Activated T-helper 1 cell treated with anti-CD3 and anti-CD28 coated beads, Interleukin-12 subunit alpha, Interleukin-12 subunit beta, Interleukin-2, Interleukin-4 antibody, amounts not matched to agents 30 ng/mL and 10 ng/mL and 1 ng/mL, durations not matched to agents 14 hours and 24 hours and 36 hours (primary cell): ENCODE data around the gene BMP5. TPM values are rescaled to one million over a fixed set of nuclear protein-coding genes. Genes with fewer than 3 reads are reported as not detected.

Experiments
- DNase-seq: peaks from one replicate; pipeline ENCODE4 v3.0.0; 2021; ENCODE audit warnings: low spot score
- H3K27ac Mint-ChIP-seq: one replicate; pipeline ENCODE4 v1.8.0; 2021; ENCODE audit warnings: mild to moderate bottlenecking, mixed read lengths
- H3K27me3 Mint-ChIP-seq: one replicate; pipeline ENCODE4 v1.8.0; 2022; ENCODE audit warnings: mild to moderate bottlenecking, moderate library complexity, mixed read lengths; ENCODE audit not compliant: insufficient read depth
- H3K36me3 Mint-ChIP-seq: one replicate; pipeline ENCODE4 v1.8.0; 2021; ENCODE audit warnings: low read depth, mixed read lengths
- H3K4me1 Mint-ChIP-seq: one replicate; pipeline ENCODE4 v1.8.0; 2021; ENCODE audit warnings: low read depth, mixed read lengths
- H3K4me3 Mint-ChIP-seq: one replicate; pipeline ENCODE4 v1.8.0; 2021; ENCODE audit warnings: mild to moderate bottlenecking, moderate library complexity, mixed read lengths
- H3K9me3 Mint-ChIP-seq: one replicate; pipeline ENCODE4 v1.8.0; 2021; ENCODE audit warnings: mixed read lengths
- intact Hi-C: fragments of 100-400 bp; cut with micrococcal nuclease; formaldehyde crosslinking; loops from one replicate; pipeline ENCODE4 v1.15.1; 2024
- total RNA-seq: library from RNA; stranded (reverse); gene quantifications from 2 replicates; pipeline ENCODE4 v1.2.3, GENCODE V29; 2022

Gene BMP5
- total RNA-seq, 1 donor from 2014 or later, result not detected

GRCh38 chr6:55774286-55775028 lies 100.9 kb downstream of the BMP5 start:
- Mint-ChIP-seq H3K27me3 (no peaks in the 10 kb centered on the region), H3K36me3 (no peaks in the 10 kb centered on the region), H3K4me1 (no peaks in the 10 kb centered on the region), H3K4me3 (no peak overlapping the region), H3K9me3 (peaks cover 4% of the 10 kb centered on the region), H3K27ac (no peak overlapping the region)
- DNase-seq, result no peak
- intact Hi-C loops, result no loop called here

DNA sequence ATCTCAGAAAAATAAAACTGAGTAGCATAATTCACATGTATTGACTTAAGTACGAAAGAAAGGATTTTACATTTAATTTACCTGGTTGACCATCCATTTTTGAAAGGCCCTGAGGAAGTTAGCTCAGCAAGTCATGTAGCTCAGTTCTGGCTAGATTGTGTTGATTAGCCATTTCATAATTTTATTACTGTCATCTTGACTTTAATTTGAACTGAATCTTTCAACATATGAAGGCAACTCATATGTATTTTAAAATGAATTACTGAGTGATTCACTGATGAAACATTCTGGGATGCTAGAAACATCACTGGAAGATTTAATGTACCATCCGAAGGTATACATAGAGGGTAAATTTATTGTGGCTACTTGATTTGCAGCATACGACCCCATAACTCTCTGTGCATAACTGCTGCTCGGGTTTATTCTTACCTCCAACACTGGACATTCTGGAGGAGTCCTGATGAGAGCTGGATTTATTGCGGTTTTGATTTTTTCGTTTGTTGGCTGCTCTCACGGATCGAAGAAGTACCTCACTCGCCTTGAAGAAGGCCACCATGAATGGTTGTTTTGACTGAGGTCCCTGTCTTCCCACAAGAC lies 101.7 kb downstream of the BMP5 start:
- peaks cover 4% of the 10 kb centered on the region for H3K9me3 Mint-ChIP-seq
- H3K36me3 Mint-ChIP-seq, result no peaks in the 10 kb centered on the region
- DNase-seq, result no peak
- H3K27me3 Mint-ChIP-seq, result no peaks in the 10 kb centered on the region
- H3K4me3 Mint-ChIP-seq, result no peak overlapping the region
- no peaks in the 10 kb centered on the region for H3K4me1 Mint-ChIP-seq
- no peak overlapping the region for H3K27ac Mint-ChIP-seq
- intact Hi-C loops, result no loop called here

DNA sequence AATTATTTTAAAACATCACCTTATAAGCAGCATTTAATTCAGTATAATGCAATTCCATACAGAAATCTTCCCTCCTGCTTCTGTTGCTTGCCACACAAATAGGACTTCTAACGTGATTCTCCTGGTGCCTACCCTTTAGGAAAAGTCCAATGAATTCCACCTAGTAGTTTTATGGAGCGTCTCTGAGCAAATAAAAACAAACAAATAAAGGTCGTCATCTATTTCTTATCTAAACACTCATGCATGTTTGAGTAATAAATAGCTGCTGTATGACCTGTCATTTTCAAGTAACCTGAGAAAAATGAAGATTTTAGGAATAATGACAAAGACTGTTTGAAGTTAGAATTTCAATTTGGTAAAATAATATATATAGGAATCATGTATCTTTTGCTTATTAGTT lies 102.7 kb downstream of the BMP5 start:
- intact Hi-C loops, result no loop called here
- Mint-ChIP-seq H3K27ac (no peak overlapping the region), H3K4me1 (no peaks in the 10 kb centered on the region), H3K36me3 (no peaks in the 10 kb centered on the region), H3K9me3 (no peaks in the 10 kb centered on the region), H3K4me3 (no peak overlapping the region), H3K27me3 (no peaks in the 10 kb centered on the region)
- no peak for DNase-seq

- Mint-ChIP-seq H3K9me3 (peaks cover 3% of the 10 kb centered on the region), H3K27ac (no peak overlapping the region), H3K4me1 (no peaks in the 10 kb centered on the region), H3K36me3 (no peaks in the 10 kb centered on the region), H3K27me3 (no peaks in the 10 kb centered on the region), H3K4me3 (no peak overlapping the region)
- no peak for DNase-seq
- intact Hi-C loops, result no loop called here
Measured at GRCh38 chr6:55759536-55759935, 115.9 kb downstream of the BMP5 start.

GRCh38 chr6:55758156-55758937 lies 117.0 kb downstream of the BMP5 start:
- intact Hi-C loops, result no loop called here
- no peaks in the 10 kb centered on the region for H3K36me3 Mint-ChIP-seq
- H3K4me1 Mint-ChIP-seq, result no peaks in the 10 kb centered on the region
- no peak for DNase-seq
- H3K27ac Mint-ChIP-seq, result no peak overlapping the region
- no peaks in the 10 kb centered on the region for H3K27me3 Mint-ChIP-seq
- H3K4me3 Mint-ChIP-seq, result no peak overlapping the region
- H3K9me3 Mint-ChIP-seq, result peaks cover 3% of the 10 kb centered on the region

GRCh38 chr6:55756531-55757031 lies 118.8 kb downstream of the BMP5 start:
- DNase-seq, result no peak
- no peaks in the 10 kb centered on the region for H3K27me3 Mint-ChIP-seq

GRCh38 chr6:55748880-55749279 lies 126.5 kb downstream of the BMP5 start:
- H3K27ac Mint-ChIP-seq, result no peak overlapping the region
- no peaks in the 10 kb centered on the region for H3K4me1 Mint-ChIP-seq
- H3K9me3 Mint-ChIP-seq, result peaks cover 12% of the 10 kb centered on the region
- H3K4me3 Mint-ChIP-seq, result no peak overlapping the region
- DNase-seq, result no peak
- no peaks in the 10 kb centered on the region for H3K36me3 Mint-ChIP-seq
- intact Hi-C loops, result no loop called here
- no peaks in the 10 kb centered on the region for H3K27me3 Mint-ChIP-seq

More at GRCh38 chr6:55756531-55757031, 118.8 kb downstream of the BMP5 start:
- Mint-ChIP-seq H3K27ac (no peak overlapping the region), H3K9me3 (peaks cover 3% of the 10 kb centered on the region), H3K36me3 (no peaks in the 10 kb centered on the region), H3K4me3 (no peak overlapping the region), H3K4me1 (no peaks in the 10 kb centered on the region)
- intact Hi-C loops, result no loop called here

DNA sequence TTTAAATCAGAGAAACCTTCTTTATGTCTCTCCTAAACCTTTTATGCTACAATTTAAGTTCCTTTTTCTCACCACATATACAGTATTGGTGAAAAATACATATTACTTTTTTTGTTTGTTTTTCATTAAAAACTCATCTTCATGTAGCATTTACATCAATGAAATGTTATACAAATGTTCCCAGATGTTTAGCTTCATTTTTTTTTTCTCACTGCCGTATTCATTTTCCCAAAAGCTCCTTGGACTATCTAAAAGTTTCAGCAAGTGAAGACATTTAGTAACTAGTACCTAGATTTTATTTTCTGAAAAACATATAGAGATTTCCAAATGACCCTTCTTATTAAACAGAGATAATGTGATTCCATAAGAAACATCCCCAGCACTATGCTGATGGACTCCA lies 128.9 kb downstream of the BMP5 start:
- Mint-ChIP-seq H3K4me3 (no peak overlapping the region), H3K27me3 (no peaks in the 10 kb centered on the region), H3K36me3 (no peaks in the 10 kb centered on the region), H3K9me3 (peaks cover 15% of the 10 kb centered on the region), H3K4me1 (no peaks in the 10 kb centered on the region), H3K27ac (no peak overlapping the region)
- intact Hi-C loops, result no loop called here
- no peak for DNase-seq

GRCh38 chr6:55734256-55734655 lies 141.1 kb downstream of the BMP5 start:
- intact Hi-C loops, result no loop called here
- Mint-ChIP-seq H3K4me3 (no peak overlapping the region), H3K9me3 (peaks cover 5% of the 10 kb centered on the region), H3K36me3 (no peaks in the 10 kb centered on the region), H3K4me1 (no peaks in the 10 kb centered on the region), H3K27ac (no peak overlapping the region), H3K27me3 (no peaks in the 10 kb centered on the region)
- DNase-seq, result no peak

- Mint-ChIP-seq H3K4me1 (no peaks in the 10 kb centered on the region), H3K27me3 (no peaks in the 10 kb centered on the region), H3K36me3 (no peaks in the 10 kb centered on the region), H3K4me3 (no peak overlapping the region), H3K27ac (no peak overlapping the region), H3K9me3 (peaks cover 5% of the 10 kb centered on the region)
- intact Hi-C loops, result no loop called here
- no peak for DNase-seq
Measured at GRCh38 chr6:55729665-55730064, 145.7 kb downstream of the BMP5 start.

DNA sequence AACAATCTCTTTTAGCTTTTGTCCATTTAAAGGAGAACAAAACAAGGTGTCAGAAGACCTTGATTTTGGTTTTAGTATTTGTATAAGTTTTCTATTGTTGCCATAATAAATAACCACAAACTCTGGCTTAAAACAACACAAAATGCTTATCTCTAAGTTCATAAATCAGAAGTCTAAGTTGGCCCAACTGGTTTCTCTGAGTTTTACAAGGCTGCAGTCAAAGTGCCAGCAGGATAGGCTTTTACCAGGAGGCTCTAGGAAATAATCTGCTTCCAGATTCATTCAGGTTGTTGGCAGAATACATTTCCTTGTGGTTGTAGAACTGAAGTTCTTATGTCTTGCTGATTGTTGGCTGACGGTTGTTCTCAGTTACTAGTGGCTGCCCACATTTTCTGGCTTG lies 149.2 kb downstream of the BMP5 start:
- H3K36me3 Mint-ChIP-seq, result no peaks in the 10 kb centered on the region
- no peaks in the 10 kb centered on the region for H3K27me3 Mint-ChIP-seq
- H3K4me1 Mint-ChIP-seq, result no peaks in the 10 kb centered on the region
- peaks cover 5% of the 10 kb centered on the region for H3K9me3 Mint-ChIP-seq
- intact Hi-C loops, result no loop called here
- DNase-seq, result no peak
- no peak overlapping the region for H3K27ac Mint-ChIP-seq
- H3K4me3 Mint-ChIP-seq, result no peak overlapping the region

DNA sequence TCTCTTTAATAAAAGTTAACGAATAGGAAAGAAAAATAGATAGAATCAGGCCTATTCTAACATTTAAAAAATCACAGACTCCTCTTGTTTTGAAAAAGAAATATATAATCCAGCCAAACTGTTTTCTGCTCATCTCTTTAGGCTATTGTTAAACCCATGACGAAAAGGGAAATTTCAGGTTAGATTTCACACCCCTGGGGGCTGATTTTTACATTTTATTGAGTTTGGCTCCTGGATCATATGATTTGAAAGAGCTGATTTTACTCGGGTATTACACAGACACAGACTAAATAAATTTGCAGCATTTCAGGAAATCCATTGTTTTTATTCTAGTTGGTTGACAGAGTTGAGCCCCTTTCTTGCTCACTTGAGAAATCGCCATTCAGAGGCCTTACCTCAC lies 160.6 kb downstream of the BMP5 start:
- intact Hi-C loops, result no loop called here
- Mint-ChIP-seq H3K4me3 (no peak overlapping the region), H3K4me1 (no peaks in the 10 kb centered on the region), H3K27ac (no peak overlapping the region), H3K36me3 (no peaks in the 10 kb centered on the region), H3K27me3 (no peaks in the 10 kb centered on the region), H3K9me3 (peaks cover 9% of the 10 kb centered on the region)
- DNase-seq, result no peak

DNA sequence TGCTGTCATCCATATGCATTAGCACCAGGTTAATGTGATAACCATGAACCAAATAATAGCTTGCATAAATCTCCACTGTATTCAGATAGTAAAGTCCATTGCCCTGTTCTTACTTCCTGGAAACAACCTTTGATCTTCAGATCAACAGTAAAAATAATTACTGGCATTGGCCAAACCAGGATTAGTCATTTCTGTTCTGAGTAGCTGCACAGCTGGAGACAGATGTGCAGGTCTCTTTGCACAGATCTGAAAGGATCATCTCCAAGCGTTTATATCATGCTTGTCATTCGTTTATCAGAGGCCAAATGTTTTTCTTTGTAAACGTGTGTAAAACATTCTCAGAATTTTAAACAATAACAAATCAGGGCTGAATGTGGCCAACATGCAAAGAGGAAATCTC lies 162.0 kb downstream of the BMP5 start:
- no peak for DNase-seq
- intact Hi-C loops, result no loop called here
- no peaks in the 10 kb centered on the region for H3K36me3 Mint-ChIP-seq
- H3K9me3 Mint-ChIP-seq, result peaks cover 9% of the 10 kb centered on the region
- H3K4me3 Mint-ChIP-seq, result no peak overlapping the region
- H3K4me1 Mint-ChIP-seq, result no peaks in the 10 kb centered on the region
- H3K27ac Mint-ChIP-seq, result no peak overlapping the region
- no peaks in the 10 kb centered on the region for H3K27me3 Mint-ChIP-seq
